HepG2 (cell line): ENCODE measurements around the gene GJA5. TPM values are rescaled to one million over a fixed set of nuclear protein-coding genes. Genes with fewer than 3 reads are reported as not detected.

Source experiments
- ATAC-seq: fragments of 200-7000 bp; cut with Tn5 transposase; 3 replicates; pipeline ENCODE4 v1.9.1; 2020; ENCODE audit warnings: mild to moderate bottlenecking, moderate library complexity
- BruUV-seq: library from RNA; stranded (reverse); fragments of 400-500 nt; replicated peaks from 2 replicates; lab custom pipeline; 2021; lab: Mats Ljungman, UMichigan
- CTCF ChIA-PET: fragments of 300-600 bp; formaldehyde crosslinking; extraction: SDS; loops from one replicate; lab custom pipeline; 2021; ENCODE audit warnings: low total read pairs, inconsistent platforms, low intra/inter-chr PET ratio; lab: Yijun Ruan, JAX
- POLR2A ChIA-PET: fragments of 350-600 bp; sonication (Branson Sonifier 250); formaldehyde crosslinking; loops from one replicate; lab custom pipeline; 2020; ENCODE audit warnings: antibody characterized with exemption, inconsistent platforms; lab: Yijun Ruan, JAX
- DNase-seq: peaks from one replicate; pipeline ENCODE4 v3.0.0-alpha.2; 2015; ENCODE audit warnings: low spot score
- FAIRE-seq: peaks from 3 replicates; lab custom pipeline; 2011; peaks lifted over from hg19 to GRCh38; lab: Jason Lieb, UNC
- H2AFZ ChIP-seq: one replicate; pipeline ENCODE4 v1.6.1; 2011; ENCODE audit warnings: low read length, inconsistent platforms
- H3K27ac ChIP-seq: fragments of 300-600 bp; 3 replicates; pipeline ENCODE4 v1.8.0; 2011; ENCODE audit warnings: mixed run types, mild to moderate bottlenecking, mixed read lengths, low read length, inconsistent platforms; ENCODE audit not compliant: insufficient read depth; ENCODE audit errors: extremely low read length
- H3K27me3 ChIP-seq, 2 experiments: fragments of 200-600 bp in 1 of 2; 2 replicates in 1 of 2; 3 replicates in 1 of 2; pipeline versions ENCODE4 v1.6.0 to v1.8.0; 2011; ENCODE audit warnings: low read length in 2 of 2, mild to moderate bottlenecking in 2 of 2, moderate library complexity in 2 of 2, inconsistent platforms in 1 of 2; ENCODE audit not compliant: insufficient read depth in 2 of 2, control insufficient read depth in 1 of 2
- H3K36me3 ChIP-seq, 2 experiments: fragments of 200-600 bp in 1 of 2; replicated peaks in 1 of 2; 2 replicates in 1 of 2; 3 replicates in 1 of 2; pipeline versions ENCODE4 v1.5.1 to v1.8.0; 2011; ENCODE audit warnings: low read length in 2 of 2, inconsistent platforms in 1 of 2; ENCODE audit not compliant: insufficient read depth in 2 of 2, control insufficient read depth in 1 of 2
- H3K4me1 ChIP-seq: 2 replicates; pipeline ENCODE4 v1.5.1; 2012; ENCODE audit warnings: low read length, inconsistent platforms; ENCODE audit not compliant: insufficient read depth
- H3K4me2 ChIP-seq: 2 replicates; pipeline ENCODE4 v1.6.0; 2011; ENCODE audit warnings: low read depth, low read length, inconsistent platforms
- H3K4me3 ChIP-seq, 3 experiments: fragments of 200-600 bp in 1 of 3; sonication (generic), shearing (Covaris generic) in 1 of 3; replicated peaks in 1 of 3; 2 replicates each; pipeline ENCODE4 v1.5.1; 2011 to 2016; ENCODE audit warnings: low read length in 3 of 3, inconsistent platforms in 2 of 3, low read depth in 2 of 3, mild to moderate bottlenecking in 2 of 3, control low read depth in 1 of 3, mixed read lengths in 1 of 3; ENCODE audit not compliant: insufficient read depth in 1 of 3
- H3K79me2 ChIP-seq: one replicate; pipeline ENCODE4 v1.6.1; 2011; ENCODE audit warnings: low read length, inconsistent platforms; ENCODE audit not compliant: insufficient read depth
- H3K9ac ChIP-seq: 2 replicates; pipeline ENCODE4 v1.6.0; 2011; ENCODE audit warnings: mild to moderate bottlenecking, low read depth, low read length, inconsistent platforms; ENCODE audit not compliant: insufficient read depth
- H3K9me3 ChIP-seq: 2 replicates; pipeline ENCODE4 v1.5.1; 2012; ENCODE audit warnings: mild to moderate bottlenecking, low read length
- H4K20me1 ChIP-seq: 2 replicates; pipeline ENCODE4 v1.6.0; 2011; ENCODE audit warnings: inconsistent platforms, mild to moderate bottlenecking, low read length, moderate library complexity; ENCODE audit not compliant: insufficient read depth
- FOXJ3 ChIP-seq: sonication (generic); formaldehyde crosslinking; IDR thresholded peaks from 2 replicates; pipeline ENCODE4 v1.4.0; 2020; ENCODE audit warnings: missing genetic modification reagents, mild to moderate bottlenecking, borderline replicate concordance
- GATAD2A ChIP-seq: IDR thresholded peaks from 2 replicates; pipeline ENCODE4 v1.6.1; 2016
- MED8 ChIP-seq: sonication (generic); formaldehyde crosslinking; IDR thresholded peaks from 2 replicates; pipeline ENCODE4 v1.8.1; 2023; ENCODE audit warnings: mild to moderate bottlenecking, missing genetic modification reagents; ENCODE audit not compliant: insufficient replicate concordance
- MIER3 ChIP-seq: IDR thresholded peaks from 2 replicates; pipeline ENCODE4 v1.6.1; 2016; ENCODE audit warnings: missing compliant biosample characterization, borderline replicate concordance
- POGZ ChIP-seq: sonication (generic); formaldehyde crosslinking; IDR thresholded peaks from 2 replicates; pipeline ENCODE4 v1.4.0; 2020; ENCODE audit warnings: mild to moderate bottlenecking, missing genetic modification reagents
- REPIN1 ChIP-seq: sonication (generic); formaldehyde crosslinking; IDR thresholded peaks from 2 replicates; pipeline ENCODE4 v1.8.0; 2022; ENCODE audit warnings: missing genetic modification reagents, low read depth, mild to moderate bottlenecking, borderline replicate concordance
- SNAI1 ChIP-seq: sonication (generic); formaldehyde crosslinking; IDR thresholded peaks from 2 replicates; pipeline ENCODE4 v1.5.0; 2020; ENCODE audit warnings: mild to moderate bottlenecking, missing genetic modification reagents, borderline replicate concordance
- TRIM24 ChIP-seq: sonication (generic); formaldehyde crosslinking; IDR thresholded peaks from 2 replicates; pipeline ENCODE4 v1.8.0; 2022; ENCODE audit warnings: mild to moderate bottlenecking, missing genetic modification reagents
- ZNF333 ChIP-seq: sonication (generic); formaldehyde crosslinking; IDR thresholded peaks from 2 replicates; pipeline ENCODE4 v1.4.0; 2020; ENCODE audit warnings: mild to moderate bottlenecking, missing genetic modification reagents, borderline replicate concordance
- WGBS: methylation state at CpG from one replicate; pipeline ENCODE4 v1.1.6; 2017; ENCODE audit warnings: low lambda C conversion rate; 5-methylcytosine and 5-hydroxymethylcytosine counted together
- in situ Hi-C: cut with HindIII; loops from 2 replicates; pipeline ENCODE4 v1.10.0; 2017; ENCODE audit warnings: low pct_unique_long_range_greater_than_20kb; ENCODE audit not compliant: extremely low pct_ligation_motif_present
- intact Hi-C: fragments of 100-400 bp; cut with micrococcal nuclease; formaldehyde crosslinking; loops from one replicate; pipeline ENCODE4 v1.10.0; 2022; ENCODE audit not compliant: unreplicated experiment
- polyA plus RNA-seq, 8 experiments: library from polyadenylated mRNA; depleted of rRNA in 3 of 8; stranded (reverse) in 7 of 8; unstranded in 1 of 8; fragments of >200 nt; fragmentation: Illumina TruSeq in 4 of 8; extraction: Trizol in 4 of 8; gene quantifications; 2 replicates each; pipeline versions ENCODE4 v1.2.1 to v1.2.3, GENCODE V29; 2011 to 2016; ENCODE audit warnings: low read depth in 4 of 8, missing spikeins in 1 of 8, mixed read lengths in 1 of 8; ENCODE audit not compliant: insufficient read depth in 1 of 8
- total RNA-seq, 5 experiments: library from RNA; depleted of rRNA; stranded (reverse); fragments of >200 nt; fragmentation: Illumina TruSeq; extraction: Trizol; gene quantifications; 2 replicates each; pipeline ENCODE4 v1.2.3, GENCODE V29; 2016; ENCODE audit warnings: low read depth in 1 of 5
- TF ChIP-seq, protein P1 (sequence below): IDR thresholded peaks from 2 replicates; pipeline ENCODE4 v1.4.0; 2020; ENCODE audit warnings: mild to moderate bottlenecking, missing genetic modification reagents

The GJA5 gene
- total and polyA plus RNA-seq, 2 of the 13 experiments (the other 11 are each of a cell fraction or from before 2014, with no cell fraction given) = not detected

DNA sequence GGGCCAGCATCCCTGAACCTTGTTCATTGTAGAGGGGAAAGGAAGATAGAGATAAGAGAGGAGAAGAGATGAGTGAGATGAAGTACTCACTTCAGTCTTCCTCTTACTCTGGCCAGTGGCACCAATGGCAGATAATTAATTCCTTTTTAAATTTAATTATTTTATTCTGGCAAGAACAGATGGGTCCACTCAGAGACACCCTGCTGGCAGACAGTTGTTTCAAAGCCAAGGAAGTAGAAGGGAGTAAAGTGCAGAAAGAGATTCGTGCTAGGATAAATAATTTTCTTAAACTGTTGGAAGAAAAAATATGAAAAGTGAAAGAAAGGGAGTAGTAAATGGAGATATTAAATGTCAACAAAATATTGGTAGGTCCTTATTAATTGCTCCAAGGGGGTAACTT is 7.7 kb upstream of the GJA5 start:
- FAIRE-seq (no peak), ATAC-seq (no peak), DNase-seq (no peak)
- peaks cover 3 to 23% of the 10 kb centered on the region in 2 experiments; a peak in 3 of 5 replicates for H3K27me3 ChIP-seq
- ChIA-PET CTCF (no interaction called here), POLR2A (no interaction called here)
- in situ Hi-C loops = no loop called here
- H3K4me1 ChIP-seq = no peaks in the 10 kb centered on the region
- no peaks in the 10 kb centered on the region for H4K20me1 ChIP-seq
- H3K27ac ChIP-seq = no peak overlapping the region
- no peak overlapping the region for H3K9ac ChIP-seq
- WGBS = 2% methylated on average over 1 of the region's 1 CpG
- H3K9me3 ChIP-seq = no peaks in the 10 kb centered on the region
- intact Hi-C loops = no loop called here
- H3K36me3 ChIP-seq = no peaks in the 10 kb centered on the region
- BruUV-seq = no TSS peak
- H3K4me2 ChIP-seq = no peak overlapping the region
- H3K4me3 ChIP-seq = no peak overlapping the region
- no peak overlapping the region for H2AFZ ChIP-seq
- no peak for TF ChIP-seq MIER3 (CRISPR knock-in tag)
- H3K79me2 ChIP-seq = no peaks in the 10 kb centered on the region

DNA sequence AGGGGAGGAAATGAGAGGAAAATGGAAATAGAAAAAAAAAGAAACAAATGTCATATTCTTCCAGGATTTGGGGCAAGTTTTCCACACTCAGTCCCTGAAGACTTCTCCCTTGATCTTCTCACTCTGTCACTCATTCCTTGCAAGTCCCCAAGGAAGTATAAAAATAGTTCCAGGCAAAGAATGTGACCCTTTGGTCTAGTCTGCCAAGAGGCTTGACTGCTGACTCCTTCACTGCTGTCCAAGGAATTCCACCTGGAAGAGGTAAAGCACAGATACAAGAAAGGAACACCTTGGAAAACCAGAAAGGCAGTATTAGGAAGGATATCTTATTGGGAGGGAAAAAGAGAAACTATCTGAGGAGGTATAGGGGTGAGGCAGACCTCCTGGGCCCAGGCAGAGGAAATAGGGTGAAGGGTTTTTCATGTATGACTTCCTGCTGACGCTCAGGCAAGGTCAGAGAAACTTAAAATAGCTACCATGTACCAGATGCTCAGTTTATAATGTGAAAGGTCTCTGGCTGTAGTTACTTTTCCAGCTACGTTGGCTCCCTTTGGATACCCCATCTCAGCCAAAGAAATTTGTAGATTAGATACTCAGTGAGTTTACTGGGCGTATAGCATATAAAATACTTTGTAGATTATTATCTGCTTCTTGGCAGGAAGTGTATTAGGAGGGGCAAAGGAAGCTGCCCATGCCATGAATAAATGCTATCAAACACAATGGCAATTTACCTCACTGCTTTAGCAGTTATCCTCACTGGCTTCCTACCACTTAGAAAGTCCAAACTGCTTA is 2.0 kb upstream of the GJA5 start:
- ATAC-seq (no peak), DNase-seq (no peak), FAIRE-seq (no peak)
- Histone ChIP-seq H2AFZ (no peak overlapping the region), H4K20me1 (no peaks in the 10 kb centered on the region), H3K9ac (no peak overlapping the region), H3K27ac (no peak overlapping the region), H3K79me2 (no peaks in the 10 kb centered on the region), H3K4me1 (peaks cover 16% of the 10 kb centered on the region), H3K36me3 (no peaks in the 10 kb centered on the region), H3K4me3 (no peak overlapping the region), H3K4me2 (no peak overlapping the region), H3K9me3 (no peaks in the 10 kb centered on the region), H3K27me3 (peaks cover 0 to 10% of the 10 kb centered on the region in 2 experiments; a peak in 1 of 5 replicates)
- POLR2A ChIA-PET = no interaction called here
- whole genome bisulfite sequencing = 22% methylated on average over 3 of the region's 3 CpGs
- BruUV-seq = no TSS peak
- intact Hi-C loops = no loop called here
- in situ Hi-C loops = no loop called here
- CTCF ChIA-PET = no interaction called here
- TF ChIP-seq TRIM24 (CRISPR knock-in tag) (no peak), POGZ (CRISPR knock-in tag) (no peak), REPIN1 (CRISPR knock-in tag) (no peak), MED8 (no peak), GATAD2A (no peak), FOXJ3 (CRISPR knock-in tag) (no peak), ZNF333 (CRISPR knock-in tag) (no peak), SNAI1 (CRISPR knock-in tag) (no peak)
- TF ChIP-seq, protein P1, sequence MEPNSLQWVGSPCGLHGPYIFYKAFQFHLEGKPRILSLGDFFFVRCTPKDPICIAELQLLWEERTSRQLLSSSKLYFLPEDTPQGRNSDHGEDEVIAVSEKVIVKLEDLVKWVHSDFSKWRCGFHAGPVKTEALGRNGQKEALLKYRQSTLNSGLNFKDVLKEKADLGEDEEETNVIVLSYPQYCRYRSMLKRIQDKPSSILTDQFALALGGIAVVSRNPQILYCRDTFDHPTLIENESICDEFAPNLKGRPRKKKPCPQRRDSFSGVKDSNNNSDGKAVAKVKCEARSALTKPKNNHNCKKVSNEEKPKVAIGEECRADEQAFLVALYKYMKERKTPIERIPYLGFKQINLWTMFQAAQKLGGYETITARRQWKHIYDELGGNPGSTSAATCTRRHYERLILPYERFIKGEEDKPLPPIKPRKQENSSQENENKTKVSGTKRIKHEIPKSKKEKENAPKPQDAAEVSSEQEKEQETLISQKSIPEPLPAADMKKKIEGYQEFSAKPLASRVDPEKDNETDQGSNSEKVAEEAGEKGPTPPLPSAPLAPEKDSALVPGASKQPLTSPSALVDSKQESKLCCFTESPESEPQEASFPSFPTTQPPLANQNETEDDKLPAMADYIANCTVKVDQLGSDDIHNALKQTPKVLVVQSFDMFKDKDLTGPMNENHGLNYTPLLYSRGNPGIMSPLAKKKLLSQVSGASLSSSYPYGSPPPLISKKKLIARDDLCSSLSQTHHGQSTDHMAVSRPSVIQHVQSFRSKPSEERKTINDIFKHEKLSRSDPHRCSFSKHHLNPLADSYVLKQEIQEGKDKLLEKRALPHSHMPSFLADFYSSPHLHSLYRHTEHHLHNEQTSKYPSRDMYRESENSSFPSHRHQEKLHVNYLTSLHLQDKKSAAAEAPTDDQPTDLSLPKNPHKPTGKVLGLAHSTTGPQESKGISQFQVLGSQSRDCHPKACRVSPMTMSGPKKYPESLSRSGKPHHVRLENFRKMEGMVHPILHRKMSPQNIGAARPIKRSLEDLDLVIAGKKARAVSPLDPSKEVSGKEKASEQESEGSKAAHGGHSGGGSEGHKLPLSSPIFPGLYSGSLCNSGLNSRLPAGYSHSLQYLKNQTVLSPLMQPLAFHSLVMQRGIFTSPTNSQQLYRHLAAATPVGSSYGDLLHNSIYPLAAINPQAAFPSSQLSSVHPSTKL (CRISPR knock-in tag) = no peak
